IPS-NIHi7 (cell line): ENCODE measurements around the gene LONP2.

ENCODE experiments used
- DNase-seq: peaks from one replicate; pipeline ENCODE4 v3.0.0; 2012; ENCODE audit warnings: mixed read lengths; ENCODE audit errors: extremely low spot score

Gene LONP2

GRCh38 chr16:48244080-48244862 is at the start of gene LONP2:
LONP2 (plus strand) TSS chr16:48244300; CDS start chr16:48244389, 89 bp downstream.
- DNase-seq = peak; percentile 90

GRCh38 chr16:48194828-48195556 is 49.1 kb upstream of the LONP2 start:
- no peak for DNase-seq

GRCh38 chr16:48197294-48197693 is 46.8 kb upstream of the LONP2 start:
- no peak for DNase-seq

- DNase-seq = no peak
Observed at GRCh38 chr16:48201515-48202201, 42.4 kb upstream of the LONP2 start.

- DNase-seq = no peak
Observed at GRCh38 chr16:48203974-48204824, 39.9 kb upstream of the LONP2 start.

- no peak for DNase-seq
Observed at GRCh38 chr16:48204825-48205151, 39.3 kb upstream of the LONP2 start.

GRCh38 chr16:48206594-48207242 is 37.4 kb upstream of the LONP2 start:
- DNase-seq = no peak

GRCh38 chr16:48210747-48211146 is 33.4 kb upstream of the LONP2 start:
- DNase-seq = no peak

GRCh38 chr16:48212033-48212432 is 32.1 kb upstream of the LONP2 start:
- no peak for DNase-seq

- no peak for DNase-seq
Observed at GRCh38 chr16:48215738-48216137, 28.4 kb upstream of the LONP2 start.

- no peak for DNase-seq
Observed at GRCh38 chr16:48217708-48218107, 26.4 kb upstream of the LONP2 start.

GRCh38 chr16:48218473-48218872 is 25.6 kb upstream of the LONP2 start:
- no peak for DNase-seq

- no peak for DNase-seq
Observed at GRCh38 chr16:48220891-48221290, 23.2 kb upstream of the LONP2 start.

GRCh38 chr16:48223490-48223889 is 20.6 kb upstream of the LONP2 start:
- no peak for DNase-seq

- DNase-seq = no peak
Observed at GRCh38 chr16:48225456-48225855, 18.6 kb upstream of the LONP2 start.

GRCh38 chr16:48231727-48232492 is 12.2 kb upstream of the LONP2 start:
- DNase-seq = peak; percentile 70

- DNase-seq = no peak
Observed at GRCh38 chr16:48232493-48233040, 11.5 kb upstream of the LONP2 start.

- DNase-seq = no peak
Observed at GRCh38 chr16:48234630-48235029, 9.5 kb upstream of the LONP2 start.

- no peak for DNase-seq
Observed at GRCh38 chr16:48235058-48235555, 9.0 kb upstream of the LONP2 start.

- no peak for DNase-seq
Observed at GRCh38 chr16:48235556-48236136, 8.5 kb upstream of the LONP2 start.
